Fibroblast of peridontal ligament (primary cell): ENCODE results near the gene TRIM29.
A peak's percentile ranks its signal among the peaks of the same experiment; 100 is the strongest.

Experiments used
- DNase-seq: peaks from one replicate; pipeline ENCODE4 v3.0.0-alpha.2; 2010; ENCODE audit errors: extremely low read depth

Gene TRIM29

GRCh38 chr11:120122924-120123683 lies 14.8 kb downstream of the TRIM29 start:
- no peak for DNase-seq

- no peak for DNase-seq
Measured at GRCh38 chr11:120121914-120122473, 15.9 kb downstream of the TRIM29 start.

GRCh38 chr11:120121336-120121735 lies 16.6 kb downstream of the TRIM29 start:
- no peak for DNase-seq

- DNase-seq: no peak
Measured at GRCh38 chr11:120120805-120121335, 17.0 kb downstream of the TRIM29 start.

GRCh38 chr11:120119121-120119520 lies 18.8 kb downstream of the TRIM29 start:
- DNase-seq: no peak

GRCh38 chr11:120117991-120118390 lies 19.9 kb downstream of the TRIM29 start:
- no peak for DNase-seq

GRCh38 chr11:120116966-120117365 lies 20.9 kb downstream of the TRIM29 start:
- DNase-seq: no peak

GRCh38 chr11:120115272-120116000 lies 22.5 kb downstream of the TRIM29 start:
- no peak for DNase-seq

- DNase-seq: no peak
Measured at GRCh38 chr11:120112174-120112796, 25.6 kb downstream of the TRIM29 start.

GRCh38 chr11:120109531-120109930 lies 28.4 kb downstream of the TRIM29 start:
- no peak for DNase-seq

GRCh38 chr11:120108785-120109168 lies 29.1 kb downstream of the TRIM29 start:
- no peak for DNase-seq

GRCh38 chr11:120108154-120108784 lies 29.6 kb downstream of the TRIM29 start:
- DNase-seq: peak; percentile 44

GRCh38 chr11:120107692-120108091 lies 30.2 kb downstream of the TRIM29 start:
- no peak for DNase-seq

GRCh38 chr11:120106354-120107150 lies 31.4 kb downstream of the TRIM29 start:
- DNase-seq: no peak

- no peak for DNase-seq
Measured at GRCh38 chr11:120105576-120105975, 32.3 kb downstream of the TRIM29 start.

- DNase-seq: no peak
Measured at GRCh38 chr11:120104041-120104565, 33.8 kb downstream of the TRIM29 start.

- no peak for DNase-seq
Measured at GRCh38 chr11:120102864-120103122, 35.1 kb downstream of the TRIM29 start.

- no peak for DNase-seq
Measured at GRCh38 chr11:120102050-120102863, 35.7 kb downstream of the TRIM29 start.

- DNase-seq: no peak
Measured at GRCh38 chr11:120098503-120099020, 39.4 kb downstream of the TRIM29 start.
